B cell (primary cell): Measurements from ENCODE around the gene PDE6B.

Experiments used
- CTCF ChIP-seq: fragments of 200-600 bp; IDR thresholded peaks from one replicate; pipeline ENCODE4 v1.8.0; 2022; ENCODE audit warnings: antibody characterized with exemption, mild to moderate bottlenecking
- EZH2 ChIP-seq: IDR thresholded peaks from 2 replicates; pipeline ENCODE4 v1.6.1; 2012; ENCODE audit warnings: borderline replicate concordance, low read depth, mild to moderate bottlenecking, moderate library complexity, low read length; ENCODE audit not compliant: insufficient read depth, poor library complexity, severe bottlenecking

GRCh38 chr4:621296-622070, 3.9 kb upstream of the PDE6B start:
- no peak for TF ChIP-seq CTCF
- TF ChIP-seq EZH2 = no peak
